Myocyte (in vitro differentiated cells): ENCODE data around the gene WASF1. TPM values are rescaled to one million over a fixed set of nuclear protein-coding genes. Genes with fewer than 3 reads are reported as not detected.
"Not testable (repeated sequence)": the region's sequence is repeated elsewhere in the genome, so short reads cannot be mapped to it uniquely, and the experiment has no call there.

Experiments
- DNase-seq: peaks from one replicate; pipeline ENCODE4 v3.0.0-alpha.2; 2012; ENCODE audit warnings: low read depth
- total RNA-seq: library from RNA; depleted of rRNA; stranded (reverse); fragments of >200 nt; gene quantifications from 2 replicates; pipeline ENCODE4 v1.2.3, GENCODE V29; 2014

The WASF1 gene
- total RNA-seq, 1 donor from 2014 or later: 8.1 TPM

DNA sequence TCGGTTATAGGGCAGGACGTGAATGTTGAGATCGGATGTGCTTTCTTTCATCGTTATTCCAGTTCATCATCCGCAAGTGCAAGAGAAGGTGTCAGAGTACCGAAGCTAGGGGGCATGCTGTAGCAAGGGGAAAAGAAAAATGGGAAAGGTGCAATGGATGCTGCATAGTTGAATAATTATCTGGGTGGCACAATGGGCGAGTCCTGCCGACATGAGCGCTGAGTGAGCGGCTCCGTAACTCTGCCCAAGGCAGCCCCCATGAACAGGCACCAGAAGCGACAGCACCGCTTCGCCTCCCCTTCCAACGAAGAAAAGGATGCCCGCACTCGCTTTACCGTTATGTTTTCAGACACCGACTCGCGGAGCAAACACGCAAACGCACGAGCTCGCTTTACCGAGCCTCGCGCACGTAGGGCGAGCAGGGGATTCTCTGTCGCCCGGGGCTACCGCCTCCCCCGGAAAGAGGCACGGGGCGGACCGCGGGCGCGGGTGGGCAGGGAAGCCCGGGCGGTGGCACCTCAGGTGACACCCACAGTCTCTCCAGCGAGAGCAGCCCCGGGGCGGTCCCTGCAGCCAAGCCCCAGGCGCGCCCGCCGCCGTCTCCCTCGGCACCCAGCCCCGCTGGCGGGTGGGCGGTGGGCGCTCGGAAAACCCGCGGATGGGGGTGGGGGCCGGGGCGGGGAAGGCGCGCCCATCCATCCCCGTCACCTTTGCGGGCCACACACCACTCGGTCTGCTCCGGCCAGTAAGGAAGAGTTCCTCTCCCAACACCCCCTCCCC is 654 bp downstream of the WASF1 start:
- DNase-seq: peak; percentile 69

- peak; percentile 8 for DNase-seq
Measured at GRCh38 chr6:110173506-110174132, 5.9 kb downstream of the WASF1 start.

- no peak for DNase-seq
Measured at GRCh38 chr6:110170081-110170480, 9.4 kb downstream of the WASF1 start.

- no peak for DNase-seq
Measured at GRCh38 chr6:110158479-110158878, 21.0 kb downstream of the WASF1 start.

DNA sequence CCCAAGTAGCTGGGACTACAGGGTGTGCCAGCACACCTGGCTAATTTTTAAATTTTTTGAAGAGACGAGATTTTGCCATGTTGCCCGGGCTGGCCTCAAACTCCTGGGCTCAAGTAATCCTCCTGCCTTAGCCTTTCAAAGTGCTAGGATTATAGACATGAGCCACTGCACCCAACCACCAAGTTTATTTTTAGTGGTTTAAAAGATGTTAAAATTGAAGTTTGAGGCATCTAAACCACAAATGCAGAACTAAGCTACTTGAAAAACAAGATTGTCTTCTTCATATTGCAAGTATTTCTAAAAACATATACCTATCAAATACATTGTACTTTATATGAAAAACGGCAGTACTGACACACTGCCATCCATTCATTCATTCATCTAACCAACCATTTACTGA is 31.6 kb downstream of the WASF1 start:
- DNase-seq: no peak

DNA sequence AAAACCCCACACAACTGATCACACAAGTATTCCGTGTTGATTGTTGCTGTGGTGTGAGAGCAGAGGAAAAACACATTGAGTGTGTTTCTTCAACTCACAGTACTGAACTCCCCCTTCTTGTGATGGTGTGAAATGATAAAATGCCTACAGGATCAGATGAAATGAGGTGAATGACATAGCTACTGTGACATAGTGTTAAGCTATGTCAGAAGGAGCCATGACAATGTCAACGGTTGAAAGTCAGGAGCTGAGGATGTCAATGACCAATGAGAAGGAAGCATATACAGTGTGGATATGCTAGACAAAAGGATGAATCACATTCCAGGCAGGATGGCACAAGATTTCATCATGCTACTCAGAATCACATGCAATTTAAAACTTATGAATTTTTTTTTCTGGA is 38.8 kb downstream of the WASF1 start:
- DNase-seq: no peak

- DNase-seq: no peak
Measured at GRCh38 chr6:110139052-110139451, 40.4 kb downstream of the WASF1 start.

DNA sequence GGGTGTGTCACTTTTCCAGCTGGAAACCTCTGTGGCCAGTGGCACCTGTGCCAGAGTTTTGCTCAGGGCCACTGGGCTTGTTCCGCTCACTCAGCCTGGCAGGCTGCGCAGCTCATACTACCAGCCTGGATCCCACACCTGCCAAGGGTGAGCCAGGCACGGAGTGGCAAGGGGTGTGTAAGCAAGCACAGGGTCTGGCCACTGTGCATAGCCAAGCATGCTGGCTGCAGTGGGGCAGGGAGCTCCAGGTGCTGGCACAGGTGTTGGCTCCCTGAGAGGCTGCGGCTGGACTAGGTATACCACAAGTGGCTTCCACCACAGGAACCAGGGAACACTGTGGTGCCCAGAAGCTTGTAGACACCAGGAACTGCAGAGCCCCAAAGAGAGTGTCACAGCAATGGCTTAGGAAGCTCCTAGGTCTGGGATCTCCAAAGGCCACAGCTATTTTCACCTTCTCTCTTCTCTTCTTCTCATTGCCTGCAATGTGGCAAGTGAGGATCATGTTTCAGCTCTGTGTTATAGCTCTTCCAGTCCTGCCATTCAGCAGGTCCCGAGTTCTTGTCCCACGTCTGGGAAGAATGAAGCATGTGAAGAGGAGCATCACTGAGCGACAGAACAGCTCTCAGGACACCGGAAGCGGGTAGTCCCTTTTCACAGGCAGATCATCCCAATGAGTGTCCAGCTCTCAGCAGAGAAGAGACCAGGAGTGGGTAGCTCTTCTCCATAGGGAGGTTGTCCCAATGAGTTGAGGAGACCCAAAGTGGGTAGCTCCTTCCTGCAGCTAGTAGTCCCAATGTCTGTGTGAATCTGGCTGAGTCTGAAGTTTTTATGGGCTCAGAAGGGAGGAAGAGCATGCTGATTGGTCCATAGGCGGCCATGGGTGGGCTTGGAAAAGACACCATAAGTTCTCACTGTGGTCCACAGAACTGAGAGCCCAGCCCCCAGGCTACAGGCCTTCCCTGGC is 41.3 kb downstream of the WASF1 start:
- DNase-seq: no peak

- no peak for DNase-seq
Measured at GRCh38 chr6:110130362-110130761, 49.1 kb downstream of the WASF1 start.

GRCh38 chr6:110128418-110128817 is 51.1 kb downstream of the WASF1 start:
- no peak for DNase-seq

DNA sequence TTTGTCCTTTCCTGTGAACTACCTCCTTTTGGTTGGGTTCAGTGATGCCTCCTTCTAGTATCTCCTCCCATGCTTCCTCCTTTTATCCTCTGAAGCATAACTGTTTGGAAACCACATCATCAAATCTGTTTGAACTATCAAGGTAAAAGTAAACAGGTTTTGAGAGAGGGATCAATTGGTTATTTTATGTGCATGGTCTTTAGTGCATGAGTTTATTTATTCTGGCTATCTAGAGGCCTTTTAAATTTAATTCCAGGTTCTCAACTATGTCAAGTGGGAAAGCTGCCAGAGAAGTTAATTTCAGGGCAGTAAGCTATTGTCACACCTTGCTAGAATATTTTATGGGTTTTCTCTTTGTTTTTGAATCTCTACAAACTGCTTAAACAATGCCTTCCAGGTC is 54.1 kb downstream of the WASF1 start:
- no peak for DNase-seq

GRCh38 chr6:110121655-110122054 is 57.8 kb downstream of the WASF1 start:
- not testable (repeated sequence) for DNase-seq

- no peak for DNase-seq
Measured at GRCh38 chr6:110116258-110116657, 63.2 kb downstream of the WASF1 start.

- DNase-seq: no peak
Measured at GRCh38 chr6:110114004-110114403, 65.5 kb downstream of the WASF1 start.

DNA sequence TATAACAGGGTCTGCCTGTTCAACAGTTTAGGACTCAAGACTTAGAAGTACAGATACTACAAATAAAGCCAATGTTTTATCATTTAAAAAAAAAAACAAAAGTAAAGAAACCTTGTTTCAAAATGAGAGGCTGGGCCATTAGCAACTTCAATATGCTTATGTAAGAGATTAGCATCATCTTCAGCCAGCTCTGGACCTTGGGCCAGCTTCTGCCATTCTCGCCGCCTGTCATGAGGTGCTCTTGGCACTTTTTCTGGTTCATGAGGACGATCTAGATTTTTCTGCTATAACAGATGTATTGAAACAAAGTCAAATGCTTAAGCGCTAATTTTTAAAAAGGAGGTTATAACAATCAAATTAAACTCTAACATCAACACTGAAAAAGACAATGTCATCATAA is 74.2 kb downstream of the WASF1 start:
- DNase-seq: no peak

DNA sequence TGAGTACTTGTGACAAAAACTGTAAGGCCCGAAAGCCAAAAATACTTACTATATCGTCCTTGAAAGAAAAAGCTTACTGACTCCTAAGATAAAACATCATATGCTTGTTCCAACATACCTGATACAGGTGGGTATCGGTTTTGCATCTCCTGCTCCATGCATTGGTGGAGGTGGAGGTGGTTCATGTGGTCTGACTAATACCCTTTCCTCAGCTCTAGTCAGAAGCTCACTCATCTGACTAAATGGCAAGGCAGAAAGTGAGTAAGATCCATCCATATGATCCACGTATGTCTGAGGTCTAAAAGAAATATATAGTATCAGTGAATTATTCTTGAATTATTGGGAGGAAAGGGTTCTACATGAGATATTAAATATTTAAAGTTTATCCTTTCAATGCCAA is 76.2 kb downstream of the WASF1 start:
- DNase-seq: no peak

DNA sequence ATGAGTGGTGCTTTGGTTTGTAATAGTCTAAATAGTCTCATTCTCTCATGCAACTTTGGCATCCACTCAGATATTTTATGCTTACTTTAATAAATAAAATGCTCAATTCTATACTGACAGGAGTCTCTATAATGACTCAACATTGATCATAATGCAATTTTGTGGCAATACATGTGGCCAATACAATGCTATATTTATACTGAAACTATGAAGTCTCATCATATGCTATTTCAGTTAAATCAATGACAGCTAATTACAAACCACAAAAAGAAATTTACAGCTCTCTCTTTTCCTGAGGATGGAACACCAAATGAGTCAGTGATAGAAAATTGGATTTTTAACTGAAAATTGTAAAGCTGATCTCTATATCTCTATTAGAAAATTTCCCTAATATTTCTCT is 77.1 kb downstream of the WASF1 start:
- DNase-seq: no peak

DNA sequence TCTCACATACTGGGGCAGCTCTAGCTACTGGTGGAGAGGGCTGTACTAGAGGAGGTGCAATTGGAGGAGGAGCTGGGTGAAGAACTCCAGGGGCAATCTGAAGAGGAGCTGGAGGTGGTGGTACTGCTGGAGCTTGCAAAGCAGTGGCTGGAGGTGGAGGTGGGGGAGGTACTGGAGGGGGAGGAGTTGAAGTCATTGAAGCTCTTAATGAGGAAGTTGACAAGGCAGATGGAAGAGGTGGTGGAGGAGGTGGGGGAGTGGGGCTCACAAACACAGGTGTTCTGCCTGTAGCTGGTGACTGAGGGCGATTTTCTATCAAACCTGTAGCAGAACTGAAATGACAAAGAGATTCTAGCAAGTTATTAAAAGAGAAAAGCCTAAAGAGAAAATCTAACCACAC is 77.6 kb downstream of the WASF1 start:
- no peak for DNase-seq

DNA sequence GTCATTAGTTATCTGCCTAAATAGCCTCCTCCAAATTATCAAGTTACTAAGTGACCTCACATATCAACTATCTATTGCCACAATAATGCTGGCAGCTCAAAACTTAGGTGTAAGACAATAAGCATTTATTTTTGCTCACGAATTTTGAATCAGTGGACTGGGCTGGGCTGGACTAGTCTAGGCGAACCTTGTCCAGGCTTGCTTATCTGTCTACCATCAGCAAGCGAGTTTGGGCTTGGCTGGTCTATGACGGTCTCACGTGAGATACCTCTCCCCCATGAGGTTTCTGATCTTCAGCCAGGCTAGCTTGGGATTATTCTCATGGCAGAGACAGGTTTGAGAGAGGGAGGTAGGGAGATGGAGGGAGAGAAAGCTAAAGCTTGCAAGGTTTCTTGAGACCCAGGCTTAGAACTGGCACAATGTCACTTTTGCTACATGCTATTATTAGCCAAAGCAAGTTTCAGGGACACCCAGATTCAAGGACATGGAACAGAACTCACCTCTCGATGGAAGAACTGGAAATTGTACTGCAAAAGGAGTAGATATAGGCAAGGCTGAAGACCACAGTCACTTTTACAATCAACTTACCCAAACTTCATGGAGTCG is 80.9 kb downstream of the WASF1 start:
- no peak for DNase-seq

DNA sequence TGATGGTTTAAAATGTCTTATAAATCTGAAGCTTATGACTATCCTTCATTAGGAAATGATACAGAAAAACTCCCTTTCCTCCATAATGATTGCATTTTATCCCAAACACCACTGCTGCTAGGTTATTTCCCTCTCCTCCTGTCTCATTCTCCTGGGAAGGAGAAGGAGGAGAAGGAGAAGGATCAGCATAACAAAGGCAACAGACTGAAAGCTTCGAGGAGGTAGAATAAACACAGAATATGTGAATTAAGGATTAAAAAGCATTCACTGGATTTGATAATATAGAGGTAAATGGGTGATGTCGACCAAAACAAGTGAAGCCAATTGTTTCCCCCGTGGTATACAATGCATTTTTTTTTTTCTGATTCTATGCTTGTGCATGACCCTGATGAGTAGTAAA is 82.0 kb downstream of the WASF1 start:
- DNase-seq: no peak

- DNase-seq: no peak
Measured at GRCh38 chr6:110095935-110096334, 83.5 kb downstream of the WASF1 start.
